ENCODE results near the gene PBX2.
"Not testable (repeated sequence)": the region's sequence is repeated elsewhere in the genome, so short reads cannot be mapped to it uniquely, and the experiment has no call there.

PBX2 gene

GRCh38 chr6:32202186-32202585 is 12.2 kb upstream of the PBX2 start:
- no peak for DNase-seq (ENCODE audit: low spot score)

DNA sequence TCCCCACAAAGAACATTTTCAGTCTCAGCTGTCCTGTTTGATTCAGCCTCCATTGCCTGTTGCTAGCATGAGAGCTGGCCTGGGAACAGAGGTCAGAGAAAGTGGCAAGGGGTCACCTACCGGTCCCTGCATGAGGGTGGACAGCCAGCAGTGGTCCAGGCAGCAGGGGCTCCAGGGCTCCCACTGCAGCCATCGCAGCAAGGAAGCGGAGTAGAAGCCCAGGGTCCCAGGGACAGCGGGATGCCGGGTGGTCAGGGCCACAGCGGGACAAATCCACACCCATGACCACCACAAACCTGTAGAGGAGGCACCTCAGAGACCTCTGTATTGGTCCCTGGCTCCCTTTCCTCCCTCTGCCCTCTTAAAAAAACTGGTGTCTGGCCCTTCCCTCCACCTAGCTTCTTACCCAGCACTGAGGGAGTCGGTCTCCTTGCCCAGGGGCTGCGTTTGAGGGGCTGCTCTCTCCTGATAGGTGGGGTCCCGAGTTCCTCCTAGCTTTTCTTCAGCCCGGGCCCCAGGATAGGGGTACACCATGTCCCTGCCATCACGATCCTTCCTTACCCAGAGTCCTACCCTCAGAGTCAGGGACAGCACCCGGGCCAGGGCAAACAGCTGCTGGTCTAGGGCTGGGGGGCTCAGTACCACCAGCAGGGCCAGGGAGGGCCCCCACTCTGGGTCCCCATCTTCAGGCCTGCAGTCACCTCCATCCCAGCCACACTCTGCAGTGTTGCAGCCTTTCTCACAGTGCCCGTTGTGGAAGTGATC is 10.9 kb upstream of the PBX2 start:
- no peak for DNase-seq (ENCODE audit: low spot score)

DNA sequence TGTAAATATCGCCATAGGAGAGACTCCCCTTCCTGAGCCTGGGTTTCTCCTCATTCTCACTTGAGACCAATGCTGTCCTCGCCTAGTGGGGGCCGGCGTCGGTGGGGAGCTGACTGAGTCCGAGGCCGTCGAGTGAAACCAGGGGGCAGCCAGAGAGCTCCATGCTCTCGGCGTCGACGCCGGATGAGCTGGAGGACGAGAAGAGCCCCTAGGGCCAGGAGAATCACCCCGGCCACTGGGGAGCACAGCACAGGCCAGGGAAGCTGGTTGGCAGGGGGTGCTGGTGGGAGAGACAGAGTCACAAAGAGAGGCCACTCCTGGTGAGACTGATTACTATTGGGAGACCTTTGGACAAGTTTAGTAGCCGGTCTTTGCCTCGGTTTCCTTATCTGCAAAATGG is 8.9 kb upstream of the PBX2 start:
- DNase-seq (ENCODE audit: low spot score): no peak

DNA sequence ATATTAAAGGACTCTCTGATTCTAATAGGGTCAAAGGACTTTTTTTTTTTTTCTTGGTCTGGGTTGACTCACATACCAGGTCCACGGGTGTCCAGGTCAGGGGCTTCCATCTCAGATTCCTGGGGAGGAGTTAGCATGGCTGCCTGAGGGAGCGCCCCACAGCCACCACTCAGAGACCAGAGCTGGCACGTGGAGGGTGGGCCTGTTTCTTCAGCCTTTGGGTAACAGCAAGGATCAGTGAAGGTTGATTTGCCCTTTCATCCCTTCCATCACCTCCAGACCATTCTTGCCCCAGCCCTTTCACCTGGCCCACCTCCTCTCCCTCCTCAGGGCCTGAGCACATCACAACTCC is 8.3 kb upstream of the PBX2 start:
- no peak for DNase-seq (ENCODE audit: low spot score)

- no peak for DNase-seq (ENCODE audit: low spot score)
These were observed 6.9 kb upstream of the PBX2 start for GRCh38 chr6:32196682-32197616.

DNA sequence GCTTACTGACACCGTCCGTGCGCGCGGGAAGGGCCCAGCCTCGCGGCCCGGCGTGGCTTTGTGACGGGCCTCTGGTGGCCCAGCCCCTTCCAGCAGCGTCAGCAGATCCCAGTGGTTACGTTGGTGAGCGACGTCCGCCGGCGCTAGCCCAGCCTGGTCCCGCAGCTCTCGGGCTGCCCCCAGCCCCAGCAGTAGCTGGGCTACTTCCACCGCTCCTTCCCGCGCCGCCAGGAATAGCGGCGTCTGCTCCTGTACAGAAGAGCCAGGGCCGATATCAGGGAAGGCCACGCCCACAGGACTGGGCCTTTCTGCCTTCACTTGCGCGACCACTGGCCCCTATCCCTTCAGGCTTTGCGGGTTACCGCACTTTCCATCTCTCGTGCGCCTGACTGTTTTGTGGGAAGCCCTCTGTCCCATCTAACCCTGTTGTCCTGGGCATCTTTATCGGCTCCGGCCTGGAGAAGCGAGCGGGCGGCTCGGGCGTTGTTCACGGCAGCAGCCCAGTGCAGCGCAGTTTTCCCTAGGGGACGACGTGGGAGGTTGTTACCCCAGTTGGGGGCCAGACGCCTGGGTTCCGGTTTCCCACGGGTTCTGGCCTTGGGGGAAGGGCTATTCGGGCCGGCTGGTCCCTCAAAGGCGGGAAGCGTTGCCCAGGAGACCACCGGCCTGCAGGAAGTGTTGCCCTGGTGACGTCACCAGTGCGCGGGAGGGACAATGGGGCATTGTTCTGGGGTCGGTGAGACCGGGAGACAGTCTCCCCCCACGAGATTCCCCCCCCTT is 6.1 kb upstream of the PBX2 start:
- peak; percentile 89 for DNase-seq (ENCODE audit: low spot score)

DNA sequence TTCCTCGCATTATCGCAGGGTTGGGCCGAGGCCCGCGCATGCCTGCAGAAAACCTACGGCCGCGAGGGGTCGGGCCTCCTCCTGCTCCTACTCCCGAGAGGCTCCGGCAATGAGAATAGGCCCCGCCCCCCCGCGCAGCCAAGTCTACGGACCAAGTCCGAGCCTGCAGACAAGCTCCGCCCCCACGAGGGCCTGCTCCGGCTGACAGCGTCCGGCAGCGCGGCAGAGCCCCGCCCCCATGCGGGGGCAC is 5.6 kb upstream of the PBX2 start:
- DNase-seq (ENCODE audit: low spot score): peak; percentile 97

DNA sequence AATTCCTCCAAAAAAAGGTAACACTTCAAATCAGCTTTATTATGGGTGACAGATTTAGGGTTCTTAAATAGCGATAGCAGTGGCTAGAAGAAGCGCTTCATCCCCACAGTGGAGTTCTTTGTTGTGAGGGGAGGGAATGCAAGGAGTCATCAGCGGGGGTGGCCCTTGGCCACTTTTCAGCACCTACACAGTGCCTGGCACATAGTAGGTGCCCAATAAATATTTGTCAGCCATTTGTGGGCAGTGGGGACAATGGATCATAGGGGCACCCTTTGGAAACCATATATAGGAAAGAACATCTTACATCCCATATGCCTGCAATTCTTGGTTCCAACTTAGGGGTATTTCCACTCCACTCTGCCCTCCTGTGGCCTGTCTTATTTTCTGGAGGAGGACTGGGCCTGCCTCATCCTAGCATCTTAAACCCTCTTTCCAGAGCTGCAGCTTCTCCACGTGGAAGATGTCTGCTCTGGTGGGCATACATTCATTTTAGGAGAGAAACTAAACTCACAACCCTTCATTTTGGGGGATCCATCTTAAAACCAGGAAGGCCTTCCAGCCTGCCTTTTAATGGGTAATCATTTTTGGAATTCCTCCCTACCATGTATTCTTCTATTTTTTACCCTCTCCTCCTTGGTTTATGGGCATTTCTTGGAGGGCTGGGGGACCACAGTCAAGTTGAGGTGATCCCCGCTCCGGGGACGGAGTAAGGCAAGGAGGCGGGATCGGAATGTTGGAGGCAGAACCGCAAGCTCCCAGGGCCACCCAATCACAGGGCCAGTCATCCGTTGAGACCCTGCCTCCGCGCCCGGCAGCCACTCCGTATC is 5.0 kb upstream of the PBX2 start:
- peak; percentile 39 for DNase-seq (ENCODE audit: low spot score)

DNA sequence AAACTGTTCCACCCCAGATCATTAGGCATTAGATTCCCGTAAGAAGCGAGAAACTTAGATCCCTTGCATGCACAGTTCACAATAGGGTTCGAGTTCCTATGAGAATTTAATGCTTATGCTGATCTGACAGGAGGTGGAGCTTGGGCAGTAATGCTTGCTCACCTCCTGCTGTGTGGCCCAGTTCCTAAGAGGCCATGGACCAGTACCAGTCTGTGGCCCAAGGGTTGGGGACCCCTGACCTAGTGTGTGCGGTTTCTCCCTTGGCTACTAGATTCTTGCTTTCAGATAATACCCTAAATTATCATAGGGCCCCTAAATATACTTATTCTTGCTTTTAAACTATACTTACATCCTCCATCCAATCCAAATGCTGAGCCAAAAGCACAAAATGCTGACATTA is 4.4 kb upstream of the PBX2 start:
- DNase-seq (ENCODE audit: low spot score): no peak

- DNase-seq (ENCODE audit: low spot score): not testable (repeated sequence)
These were observed 3.1 kb upstream of the PBX2 start for GRCh38 chr6:32193096-32193495.

DNA sequence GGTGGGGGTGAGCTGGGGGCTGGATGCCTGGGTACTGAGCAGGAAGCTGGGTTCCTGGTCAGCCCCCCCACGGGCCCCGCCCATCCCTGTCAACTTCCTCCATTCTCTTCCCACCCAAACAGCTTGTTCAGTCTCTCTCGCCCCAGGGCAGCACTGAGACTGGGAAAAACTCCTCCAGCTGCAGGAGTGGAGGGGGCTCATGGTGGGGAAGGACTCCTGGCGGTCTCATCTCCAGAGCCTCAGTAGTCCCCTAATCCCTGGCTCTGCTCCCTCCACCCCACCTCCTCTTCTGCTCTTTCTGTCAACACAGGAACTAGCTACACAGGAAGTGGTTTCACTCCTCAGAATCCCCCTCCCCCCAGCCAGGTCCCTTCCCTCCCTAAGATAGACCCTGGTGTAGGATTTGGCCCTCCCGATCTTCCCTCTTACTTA is 2.6 kb upstream of the PBX2 start, which contains the start of gene GPSM3:
Gene GPSM3 (minus strand): TSS at position 36 of the 432 bp plus-strand sequence. CDS start 130 bp downstream, outside the sequence.
- no peak for DNase-seq (ENCODE audit: low spot score)

GRCh38 chr6:32191696-32192607 is 1.9 kb upstream of the PBX2 start:
- no peak for DNase-seq (ENCODE audit: low spot score)

DNA sequence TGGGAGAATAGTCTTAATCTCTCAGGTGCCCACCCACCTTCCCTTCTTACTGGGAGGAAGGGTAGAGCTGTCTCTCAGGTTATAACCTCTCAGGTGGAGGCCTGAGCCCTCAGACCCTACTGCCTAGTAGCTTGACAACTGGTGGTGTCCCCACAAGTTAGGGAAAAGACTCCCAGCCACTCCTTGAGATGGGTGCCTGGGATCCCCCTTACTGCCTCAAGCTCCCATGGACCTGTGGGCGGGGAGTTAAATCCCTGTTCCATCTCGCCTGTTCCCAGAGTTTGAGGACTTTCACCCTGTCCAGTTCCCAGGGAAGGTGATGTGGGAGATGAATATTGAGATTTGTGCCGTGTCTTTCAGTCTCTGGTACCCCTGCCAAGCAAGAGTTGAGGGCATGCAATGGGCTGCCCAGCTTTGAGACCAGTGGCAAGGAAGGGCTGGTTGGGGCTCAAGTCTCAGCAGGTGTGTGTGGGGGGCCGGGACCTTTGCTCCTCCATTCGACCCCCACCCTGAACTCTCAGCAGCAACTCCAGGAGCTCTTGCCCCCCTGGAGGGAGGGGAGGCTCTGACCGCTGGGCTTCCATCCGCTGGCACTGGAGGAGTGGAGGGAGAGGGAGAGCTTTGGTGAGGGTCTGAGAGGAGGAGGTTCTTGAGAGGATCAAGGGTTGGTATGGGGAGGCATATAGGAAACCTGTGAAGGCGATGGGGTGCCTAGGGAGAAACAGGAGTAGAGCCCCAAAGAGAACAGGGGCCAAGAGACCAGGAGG is 1.1 kb upstream of the PBX2 start:
- DNase-seq (ENCODE audit: low spot score): no peak

GRCh38 chr6:32189742-32190053 is 304 bp downstream of the PBX2 start:
- no peak for DNase-seq (ENCODE audit: low spot score)

GRCh38 chr6:32189069-32189741 is 797 bp downstream of the PBX2 start:
- DNase-seq (ENCODE audit: low spot score): no peak

GRCh38 chr6:32188381-32189068 is 1.5 kb downstream of the PBX2 start:
- no peak for DNase-seq (ENCODE audit: low spot score)

- DNase-seq (ENCODE audit: low spot score): not testable (repeated sequence)
These were observed 2.1 kb downstream of the PBX2 start for GRCh38 chr6:32187725-32188380.

DNA sequence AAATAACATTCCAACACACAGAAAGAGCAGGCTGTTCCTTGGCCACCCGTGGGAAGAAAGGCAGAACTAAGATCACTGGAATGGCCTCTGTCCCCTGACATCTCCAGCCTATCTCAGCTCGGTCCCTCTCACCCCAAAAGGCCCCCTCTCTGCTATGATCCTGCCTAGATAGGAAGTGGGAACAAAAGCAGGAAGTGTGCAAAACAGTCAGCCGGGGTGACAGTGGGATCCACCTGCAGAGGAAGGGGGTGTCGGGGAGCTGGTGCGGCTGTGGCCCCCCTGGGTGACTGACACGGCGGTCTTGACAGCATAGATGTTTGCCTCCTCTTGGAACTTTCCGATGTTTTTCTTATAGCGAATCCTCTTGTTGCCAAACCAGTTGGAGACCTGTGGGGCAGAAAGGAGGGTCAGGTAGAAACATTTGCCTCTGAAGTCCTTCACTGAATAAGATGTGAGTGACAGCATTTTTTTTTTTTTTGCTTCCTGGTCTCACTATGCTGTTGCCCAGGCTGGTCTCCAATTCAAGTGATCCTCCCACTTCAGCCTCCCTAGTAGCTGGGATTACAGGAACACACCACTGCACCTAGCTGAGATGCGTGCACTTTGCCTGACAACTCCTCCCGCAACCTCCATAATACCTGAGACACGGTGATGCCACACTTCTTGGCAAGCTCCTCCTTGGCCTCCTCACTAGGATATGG is 2.8 kb downstream of the PBX2 start:
- no peak for DNase-seq (ENCODE audit: low spot score)

Data from SW480 (cell line).